ENCODE measurements around the gene NF2.
"Not testable (repeated sequence)": the region's sequence is repeated elsewhere in the genome, so short reads cannot be mapped to it uniquely, and the experiment has no call there.

Gene NF2

GRCh38 chr22:29597871-29598683 lies 5.4 kb upstream of the NF2 start:
- H4K8ac ChIP-seq (ENCODE audit: low read depth, low read length); H2BK5ac ChIP-seq (ENCODE audit: low read length); H3K4me3 ChIP-seq (ENCODE audit: low read length); H3K27me3 ChIP-seq (ENCODE audit: insufficient read depth, low read length, poor library complexity); H3K36me3 ChIP-seq (ENCODE audit: control insufficient read depth, insufficient read depth, low read length); H3K27ac ChIP-seq (ENCODE audit: low read depth, low read length); H3K4me2 ChIP-seq (ENCODE audit: low read length); H2BK15ac ChIP-seq (replicated peaks; ENCODE audit: low read depth); H3K79me1 ChIP-seq (ENCODE audit: low read length); H3K4ac ChIP-seq (ENCODE audit: low read depth, low read length); H3K79me2 ChIP-seq (ENCODE audit: control insufficient read depth, insufficient read depth, low read length); H2BK120ac ChIP-seq (ENCODE audit: low read depth, low read length); H3K18ac ChIP-seq (ENCODE audit: low read length); H3K23ac ChIP-seq (ENCODE audit: low read length); H3K9ac ChIP-seq (ENCODE audit: low read length); H2AK5ac ChIP-seq (ENCODE audit: low read length); H3K56ac ChIP-seq (ENCODE audit: low read length); H4K5ac ChIP-seq (ENCODE audit: low read length); DNase-seq; H3K4me1 ChIP-seq (ENCODE audit: control insufficient read depth, low read depth, low read length): not testable (repeated sequence)
- no CpG with 5 or more reads among the region's 57 CpGs for WGBS (ENCODE audit: extremely low coverage, insufficient coverage, low lambda C conversion rate)

DNA sequence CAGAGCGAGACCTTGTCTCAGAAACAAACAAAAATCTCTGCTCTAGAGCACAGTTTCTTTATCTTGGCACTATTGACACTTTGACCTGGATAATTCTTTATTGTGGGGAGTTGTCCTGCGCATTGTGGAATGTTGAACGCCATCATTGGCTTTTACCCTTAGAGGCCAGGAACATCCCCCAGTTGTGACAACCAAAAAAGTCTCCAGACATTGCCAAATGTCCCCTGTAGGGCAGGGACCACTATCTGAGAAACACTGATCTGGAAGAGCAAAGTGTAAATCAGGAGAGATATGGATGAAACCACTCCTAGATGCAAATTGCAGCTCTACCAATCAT lies 4.8 kb upstream of the NF2 start:
- Histone ChIP-seq H3K4me2 (ENCODE audit: low read length) (no peak overlapping the region), H3K27ac (ENCODE audit: low read depth, low read length) (no peak overlapping the region), H3K18ac (ENCODE audit: low read length) (no peak overlapping the region), H3K4ac (ENCODE audit: low read depth, low read length) (no peak overlapping the region), H3K36me3 (ENCODE audit: control insufficient read depth, insufficient read depth, low read length) (no peaks in the 10 kb centered on the region), H4K5ac (ENCODE audit: low read length) (no peak overlapping the region), H3K23ac (ENCODE audit: low read length) (no peak overlapping the region), H3K56ac (ENCODE audit: low read length) (no peak overlapping the region), H3K4me1 (ENCODE audit: control insufficient read depth, low read depth, low read length) (no peaks in the 10 kb centered on the region), H2AK5ac (ENCODE audit: low read length) (no peak overlapping the region), H3K27me3 (ENCODE audit: insufficient read depth, low read length, poor library complexity) (no peaks in the 10 kb centered on the region), H3K79me1 (ENCODE audit: low read length) (no peaks in the 10 kb centered on the region), H2BK5ac (ENCODE audit: low read length) (no peak overlapping the region), H4K8ac (ENCODE audit: low read depth, low read length) (no peak overlapping the region), H3K4me3 (ENCODE audit: low read length) (no peak overlapping the region), H3K9ac (ENCODE audit: low read length) (no peak overlapping the region), H3K79me2 (ENCODE audit: control insufficient read depth, insufficient read depth, low read length) (no peaks in the 10 kb centered on the region), H2BK15ac (replicated peaks; ENCODE audit: low read depth) (no peak overlapping the region), H2BK120ac (ENCODE audit: low read depth, low read length) (no peak overlapping the region)
- no CpG with 5 or more reads among the region's 3 CpGs for WGBS (ENCODE audit: extremely low coverage, insufficient coverage, low lambda C conversion rate)
- DNase-seq, result peak; percentile 51

DNA sequence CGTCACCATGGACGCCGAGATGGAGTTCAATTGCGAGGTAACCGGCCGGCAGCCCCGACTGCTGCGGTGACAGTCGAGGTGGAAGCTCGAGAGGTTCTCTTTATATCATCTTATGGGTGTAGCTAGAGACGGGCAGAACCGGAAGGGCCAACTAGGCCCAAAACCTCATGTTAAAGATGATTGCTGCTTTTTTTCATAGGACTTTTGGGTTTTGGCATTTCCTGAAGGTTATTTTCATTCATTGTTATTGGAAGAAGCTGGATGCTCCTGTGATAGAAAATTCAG lies 585 bp downstream of the NF2 start:
- Histone ChIP-seq H2BK5ac (ENCODE audit: low read length) (no peak overlapping the region), H3K4me2 (ENCODE audit: low read length) (peak overlapping the region; percentile 67), H4K5ac (ENCODE audit: low read length) (no peak overlapping the region), H3K27ac (ENCODE audit: low read depth, low read length) (peak overlapping the region; percentile 34), H3K36me3 (ENCODE audit: control insufficient read depth, insufficient read depth, low read length) (no peaks in the 10 kb centered on the region), H3K79me2 (ENCODE audit: control insufficient read depth, insufficient read depth, low read length) (peaks cover 2% of the 10 kb centered on the region), H3K79me1 (ENCODE audit: low read length) (peaks cover 2% of the 10 kb centered on the region), H4K8ac (ENCODE audit: low read depth, low read length) (no peak overlapping the region), H3K18ac (ENCODE audit: low read length) (no peak overlapping the region), H3K4me3 (ENCODE audit: low read length) (peak overlapping the region; percentile 74), H2AK5ac (ENCODE audit: low read length) (no peak overlapping the region), H3K23ac (ENCODE audit: low read length) (no peak overlapping the region), H3K9ac (ENCODE audit: low read length) (peak overlapping the region; percentile 81), H2BK15ac (replicated peaks; ENCODE audit: low read depth) (no peak overlapping the region), H3K27me3 (ENCODE audit: insufficient read depth, low read length, poor library complexity) (no peaks in the 10 kb centered on the region), H3K56ac (ENCODE audit: low read length) (peak overlapping the region; percentile 89), H3K4ac (ENCODE audit: low read depth, low read length) (no peak overlapping the region), H2BK120ac (ENCODE audit: low read depth, low read length) (no peak overlapping the region), H3K4me1 (ENCODE audit: control insufficient read depth, low read depth, low read length) (peaks cover 2% of the 10 kb centered on the region)
- no peak for DNase-seq
- no CpG with 5 or more reads among the region's 12 CpGs for WGBS (ENCODE audit: extremely low coverage, insufficient coverage, low lambda C conversion rate)

DNA sequence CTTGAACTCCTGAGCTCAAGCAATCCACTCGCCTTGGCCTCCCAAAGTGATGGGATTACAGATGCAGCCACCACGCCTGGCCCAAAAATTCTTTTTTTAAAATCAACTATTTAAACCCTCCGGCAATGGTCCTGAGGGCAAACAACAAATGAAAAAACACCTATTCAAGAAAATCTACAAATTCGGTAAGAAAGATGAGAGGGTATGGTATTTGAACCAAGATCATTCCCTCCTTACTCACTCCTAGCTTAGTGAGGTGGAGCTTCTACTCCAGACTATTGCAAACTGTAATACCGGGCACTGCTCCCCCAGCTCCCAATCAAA lies 2.1 kb downstream of the NF2 start:
- Histone ChIP-seq H3K9ac (ENCODE audit: low read length) (no peak overlapping the region), H4K8ac (ENCODE audit: low read depth, low read length) (no peak overlapping the region), H3K56ac (ENCODE audit: low read length) (no peak overlapping the region), H3K18ac (ENCODE audit: low read length) (no peak overlapping the region), H2BK120ac (ENCODE audit: low read depth, low read length) (no peak overlapping the region), H3K79me2 (ENCODE audit: control insufficient read depth, insufficient read depth, low read length) (peaks cover 2% of the 10 kb centered on the region), H3K4me2 (ENCODE audit: low read length) (no peak overlapping the region), H3K4ac (ENCODE audit: low read depth, low read length) (no peak overlapping the region), H3K79me1 (ENCODE audit: low read length) (peaks cover 2% of the 10 kb centered on the region), H4K5ac (ENCODE audit: low read length) (no peak overlapping the region), H2AK5ac (ENCODE audit: low read length) (no peak overlapping the region), H3K27me3 (ENCODE audit: insufficient read depth, low read length, poor library complexity) (no peaks in the 10 kb centered on the region), H3K4me3 (ENCODE audit: low read length) (no peak overlapping the region), H3K4me1 (ENCODE audit: control insufficient read depth, low read depth, low read length) (peaks cover 2% of the 10 kb centered on the region), H2BK5ac (ENCODE audit: low read length) (no peak overlapping the region), H3K27ac (ENCODE audit: low read depth, low read length) (no peak overlapping the region), H2BK15ac (replicated peaks; ENCODE audit: low read depth) (no peak overlapping the region), H3K36me3 (ENCODE audit: control insufficient read depth, insufficient read depth, low read length) (no peaks in the 10 kb centered on the region), H3K23ac (ENCODE audit: low read length) (no peak overlapping the region)
- WGBS (ENCODE audit: extremely low coverage, insufficient coverage, low lambda C conversion rate), result no CpG with 5 or more reads among the region's 5 CpGs
- DNase-seq, result no peak

- peaks cover 2% of the 10 kb centered on the region for H3K4me1 ChIP-seq (ENCODE audit: control insufficient read depth, low read depth, low read length)
Observed at GRCh38 chr22:29606320-29606719, 2.9 kb downstream of the NF2 start.

GRCh38 chr22:29607426-29607825 lies 4.0 kb downstream of the NF2 start:
- Histone ChIP-seq H3K27ac (ENCODE audit: low read depth, low read length) (no peak overlapping the region), H4K5ac (ENCODE audit: low read length) (no peak overlapping the region), H3K4me3 (ENCODE audit: low read length) (no peak overlapping the region), H2AK5ac (ENCODE audit: low read length) (no peak overlapping the region), H3K4ac (ENCODE audit: low read depth, low read length) (no peak overlapping the region), H3K36me3 (ENCODE audit: control insufficient read depth, insufficient read depth, low read length) (no peaks in the 10 kb centered on the region), H3K9ac (ENCODE audit: low read length) (no peak overlapping the region), H3K79me1 (ENCODE audit: low read length) (peaks cover 2% of the 10 kb centered on the region), H2BK120ac (ENCODE audit: low read depth, low read length) (no peak overlapping the region), H2BK5ac (ENCODE audit: low read length) (no peak overlapping the region), H3K56ac (ENCODE audit: low read length) (no peak overlapping the region), H3K23ac (ENCODE audit: low read length) (no peak overlapping the region), H3K4me1 (ENCODE audit: control insufficient read depth, low read depth, low read length) (peaks cover 2% of the 10 kb centered on the region), H4K8ac (ENCODE audit: low read depth, low read length) (no peak overlapping the region), H3K4me2 (ENCODE audit: low read length) (no peak overlapping the region), H3K79me2 (ENCODE audit: control insufficient read depth, insufficient read depth, low read length) (peaks cover 2% of the 10 kb centered on the region), H3K18ac (ENCODE audit: low read length) (no peak overlapping the region), H2BK15ac (replicated peaks; ENCODE audit: low read depth) (no peak overlapping the region), H3K27me3 (ENCODE audit: insufficient read depth, low read length, poor library complexity) (no peaks in the 10 kb centered on the region)
- no CpG with 5 or more reads among the region's 2 CpGs for WGBS (ENCODE audit: extremely low coverage, insufficient coverage, low lambda C conversion rate)
- DNase-seq, result no peak

More at GRCh38 chr22:29606320-29606719, 2.9 kb downstream of the NF2 start:
- H3K27me3 ChIP-seq (ENCODE audit: insufficient read depth, low read length, poor library complexity), result no peaks in the 10 kb centered on the region
- H2BK15ac ChIP-seq (replicated peaks; ENCODE audit: low read depth), result no peak overlapping the region
- H2AK5ac ChIP-seq (ENCODE audit: low read length), result no peak overlapping the region
- peaks cover 2% of the 10 kb centered on the region for H3K79me1 ChIP-seq (ENCODE audit: low read length)
- H3K4ac ChIP-seq (ENCODE audit: low read depth, low read length), result no peak overlapping the region
- peak overlapping the region; percentile 20 for H3K9ac ChIP-seq (ENCODE audit: low read length)
- H3K56ac ChIP-seq (ENCODE audit: low read length), result no peak overlapping the region
- H3K27ac ChIP-seq (ENCODE audit: low read depth, low read length), result no peak overlapping the region
- no CpG with 5 or more reads among the region's 3 CpGs for WGBS (ENCODE audit: extremely low coverage, insufficient coverage, low lambda C conversion rate)
- H3K23ac ChIP-seq (ENCODE audit: low read length), result no peak overlapping the region
- H3K18ac ChIP-seq (ENCODE audit: low read length), result no peak overlapping the region
- H3K4me3 ChIP-seq (ENCODE audit: low read length), result no peak overlapping the region
- peak; percentile 88 for DNase-seq
- no peak overlapping the region for H2BK5ac ChIP-seq (ENCODE audit: low read length)
- no peak overlapping the region for H2BK120ac ChIP-seq (ENCODE audit: low read depth, low read length)
- no peaks in the 10 kb centered on the region for H3K36me3 ChIP-seq (ENCODE audit: control insufficient read depth, insufficient read depth, low read length)
- H4K5ac ChIP-seq (ENCODE audit: low read length), result no peak overlapping the region
- no peak overlapping the region for H4K8ac ChIP-seq (ENCODE audit: low read depth, low read length)
- H3K4me2 ChIP-seq (ENCODE audit: low read length), result no peak overlapping the region
- H3K79me2 ChIP-seq (ENCODE audit: control insufficient read depth, insufficient read depth, low read length), result peaks cover 2% of the 10 kb centered on the region
